ENCODE results near the gene ZYG11B. TPM values are rescaled to one million over a fixed set of nuclear protein-coding genes. Genes with fewer than 3 reads are reported as not detected.
"Not testable (repeated sequence)": the region's sequence is repeated elsewhere in the genome, so short reads cannot be mapped to it uniquely, and the experiment has no call there.

ZYG11B gene
- total and polyA plus RNA-seq, 2 donors (not counting 1 experiment from before 2014, with no cell fraction given) = 3.6 to 22.3 TPM

GRCh38 chr1:52814465-52814864, 88.2 kb downstream of the ZYG11B start:
- Histone ChIP-seq H3K4me1 (ENCODE audit: control insufficient read depth in 2 of 2, insufficient read depth in 2 of 2, low read length in 2 of 2) (no peaks in the 10 kb centered on the region), H3K9ac (ENCODE audit: low read length) (no peak overlapping the region), H3K27me3 (replicated peaks in 1 of 4; ENCODE audit: control extremely low read depth in 1 of 4, control insufficient read depth in 3 of 4, insufficient read depth in 4 of 4, low read length in 3 of 4) (no peaks in the 10 kb centered on the region), H3K27ac (ENCODE audit: low read length in 2 of 2) (no peak overlapping the region), H3K79me2 (ENCODE audit: control insufficient read depth, insufficient read depth, low read length) (no peaks in the 10 kb centered on the region), H2AFZ (ENCODE audit: insufficient read depth, low read depth, low read length, poor library complexity, severe bottlenecking) (no peak overlapping the region), H4K20me1 (ENCODE audit: control insufficient read depth, insufficient read depth, low read length, poor library complexity, severe bottlenecking) (no peaks in the 10 kb centered on the region), H3K4me2 (replicated peaks; ENCODE audit: low read depth, low read length, poor library complexity, severe bottlenecking) (no peak overlapping the region), H3K9me3 (ENCODE audit: control extremely low read depth in 1 of 3, control insufficient read depth in 2 of 3, insufficient read depth in 1 of 3, low read length in 2 of 3) (no peaks in the 10 kb centered on the region), H3K4me3 (ENCODE audit: control extremely low read depth in 1 of 5, extremely low read depth in 1 of 5, insufficient read depth in 1 of 5, low read depth in 2 of 5, low read length in 4 of 5) (no peak overlapping the region), H3K36me3 (replicated peaks in 1 of 2; ENCODE audit: control extremely low read depth in 1 of 2, control insufficient read depth in 1 of 2, extremely low read depth in 1 of 2, insufficient read depth in 2 of 2, low read length in 1 of 2) (peaks cover 5 to 31% of the 10 kb centered on the region in 2 experiments)
- H3K4me3 Mint-ChIP-seq = no peak overlapping the region
- WGBS (ENCODE audit: insufficient coverage) = 95% methylated on average over 2 of the region's 2 CpGs
- TF ChIP-seq CTCF (IDR thresholded peaks at IDR 0.05) = no peak
- TF ChIP-seq EZH2 (IDR thresholded peaks at IDR 0.05; ENCODE audit: borderline replicate concordance, insufficient read depth, low read depth, low read length, poor library complexity, severe bottlenecking) = no peak
- no peak for DNase-seq
- H3K9me3 Mint-ChIP-seq (ENCODE audit: insufficient read depth) = no peaks in the 10 kb centered on the region
- no peak overlapping the region for H3K27ac Mint-ChIP-seq
- no peak for ATAC-seq (ENCODE audit: low read depth)
- intact Hi-C loops (cut with micrococcal nuclease) = no loop called here
- CTCF ChIA-PET = no interaction called here
- no peaks in the 10 kb centered on the region for H3K27me3 Mint-ChIP-seq
- H3K4me1 Mint-ChIP-seq = no peaks in the 10 kb centered on the region
- POLR2A ChIA-PET = no interaction called here

GRCh38 chr1:52820830-52821229, 94.6 kb downstream of the ZYG11B start:
- H4K20me1 ChIP-seq (ENCODE audit: control insufficient read depth, insufficient read depth, low read length, poor library complexity, severe bottlenecking); H3K4me1 ChIP-seq (ENCODE audit: control insufficient read depth in 2 of 2, insufficient read depth in 2 of 2, low read length in 2 of 2); H3K79me2 ChIP-seq (ENCODE audit: control insufficient read depth, insufficient read depth, low read length); POLR2A ChIA-PET; DNase-seq; H2AFZ ChIP-seq (ENCODE audit: insufficient read depth, low read depth, low read length, poor library complexity, severe bottlenecking); H3K4me3 Mint-ChIP-seq; H3K27me3 Mint-ChIP-seq; intact Hi-C loops (cut with micrococcal nuclease); H3K27me3 ChIP-seq (replicated peaks in 1 of 4; ENCODE audit: control extremely low read depth in 1 of 4, control insufficient read depth in 3 of 4, insufficient read depth in 4 of 4, low read length in 3 of 4); H3K27ac ChIP-seq (ENCODE audit: low read length in 2 of 2); H3K27ac Mint-ChIP-seq; H3K4me1 Mint-ChIP-seq; H3K9me3 Mint-ChIP-seq (ENCODE audit: insufficient read depth); H3K9ac ChIP-seq (ENCODE audit: low read length); H3K9me3 ChIP-seq (ENCODE audit: control extremely low read depth in 1 of 3, control insufficient read depth in 2 of 3, insufficient read depth in 1 of 3, low read length in 2 of 3); H3K4me2 ChIP-seq (replicated peaks; ENCODE audit: low read depth, low read length, poor library complexity, severe bottlenecking); H3K4me3 ChIP-seq (ENCODE audit: control extremely low read depth in 1 of 5, extremely low read depth in 1 of 5, insufficient read depth in 1 of 5, low read depth in 2 of 5, low read length in 4 of 5); ATAC-seq (ENCODE audit: low read depth): not testable (repeated sequence)
- peaks cover 5 to 18% of the 10 kb centered on the region in 2 experiments for H3K36me3 ChIP-seq (replicated peaks in 1 of 2; ENCODE audit: control extremely low read depth in 1 of 2, control insufficient read depth in 1 of 2, extremely low read depth in 1 of 2, insufficient read depth in 2 of 2, low read length in 1 of 2)
- CTCF ChIA-PET = interaction anchor here (0.7 kb wide), 1 partner anchor 9 kb away, joined by 5 read pairs; no protein-coding TSS in a partner anchor
- WGBS (ENCODE audit: insufficient coverage) = no CpG with 5 or more reads among the region's 5 CpGs
